ENCODE data around the gene SLC7A1.

SLC7A1 gene

DNA sequence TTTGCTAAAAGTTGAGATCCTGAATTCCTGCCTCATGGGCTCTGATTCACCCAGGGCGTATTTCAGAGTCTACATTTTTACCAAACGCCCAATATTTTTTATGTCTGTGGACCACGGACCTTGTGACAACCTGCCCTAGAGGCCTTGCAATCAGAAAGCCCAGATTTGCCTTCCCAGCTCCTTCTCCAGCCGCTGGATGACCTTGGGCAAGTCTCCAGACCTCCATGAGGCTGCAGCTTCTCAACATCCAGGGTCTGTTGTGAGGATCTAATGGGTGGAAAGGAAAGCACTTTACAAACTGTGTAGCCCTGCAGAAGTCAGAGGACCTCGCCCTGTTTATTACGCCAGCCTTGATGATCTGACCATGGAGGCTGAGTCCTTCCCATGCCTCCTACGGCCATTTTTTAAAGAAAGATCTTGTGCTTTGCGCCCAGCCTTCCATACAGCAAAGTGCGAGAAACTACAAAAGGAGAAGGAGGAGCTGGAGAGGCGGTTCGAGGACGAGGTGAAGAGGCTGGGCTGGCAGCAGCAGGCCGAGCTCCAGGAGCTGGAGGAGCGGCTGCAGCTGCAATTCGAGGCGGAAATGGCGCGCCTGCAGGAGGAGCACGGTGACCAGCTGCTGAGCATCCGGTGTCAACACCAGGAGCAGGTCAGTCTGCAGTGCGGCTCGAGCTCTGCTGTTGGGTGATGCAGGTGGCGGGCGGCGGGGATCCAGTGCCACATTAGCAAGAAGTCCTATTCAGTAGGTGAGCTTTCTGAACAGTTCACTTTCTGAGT is 115.6 kb downstream of the SLC7A1 start:
- H3K4me3 ChIP-seq (replicated peaks; ENCODE audit: low read depth, low read length), result no peak overlapping the region
- TF ChIP-seq, protein P1, sequence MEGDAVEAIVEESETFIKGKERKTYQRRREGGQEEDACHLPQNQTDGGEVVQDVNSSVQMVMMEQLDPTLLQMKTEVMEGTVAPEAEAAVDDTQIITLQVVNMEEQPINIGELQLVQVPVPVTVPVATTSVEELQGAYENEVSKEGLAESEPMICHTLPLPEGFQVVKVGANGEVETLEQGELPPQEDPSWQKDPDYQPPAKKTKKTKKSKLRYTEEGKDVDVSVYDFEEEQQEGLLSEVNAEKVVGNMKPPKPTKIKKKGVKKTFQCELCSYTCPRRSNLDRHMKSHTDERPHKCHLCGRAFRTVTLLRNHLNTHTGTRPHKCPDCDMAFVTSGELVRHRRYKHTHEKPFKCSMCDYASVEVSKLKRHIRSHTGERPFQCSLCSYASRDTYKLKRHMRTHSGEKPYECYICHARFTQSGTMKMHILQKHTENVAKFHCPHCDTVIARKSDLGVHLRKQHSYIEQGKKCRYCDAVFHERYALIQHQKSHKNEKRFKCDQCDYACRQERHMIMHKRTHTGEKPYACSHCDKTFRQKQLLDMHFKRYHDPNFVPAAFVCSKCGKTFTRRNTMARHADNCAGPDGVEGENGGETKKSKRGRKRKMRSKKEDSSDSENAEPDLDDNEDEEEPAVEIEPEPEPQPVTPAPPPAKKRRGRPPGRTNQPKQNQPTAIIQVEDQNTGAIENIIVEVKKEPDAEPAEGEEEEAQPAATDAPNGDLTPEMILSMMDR (IDR thresholded peaks at IDR 0.05; ENCODE audit: low read depth, low read length, missing control alignments), result no peak

DNA sequence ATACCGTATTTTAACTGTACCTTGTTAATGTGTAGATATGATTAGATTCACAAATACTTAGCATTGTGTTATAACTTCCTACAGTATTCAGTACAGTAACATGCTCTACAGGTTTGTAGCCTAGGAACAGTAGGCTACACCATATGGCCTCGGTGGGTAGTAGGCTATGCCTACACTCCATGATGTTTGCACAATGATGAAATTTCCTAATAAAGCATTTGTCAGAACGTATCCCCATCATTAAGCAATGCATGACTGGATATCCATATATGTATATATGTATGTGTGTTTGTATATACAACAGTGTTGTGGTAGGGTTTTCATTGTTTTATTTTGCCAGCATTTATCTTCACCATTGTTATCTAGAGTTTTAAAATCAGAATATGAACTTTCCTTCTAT is 119.4 kb downstream of the SLC7A1 start:
- DNase-seq (ENCODE audit: extremely low read depth, low read depth), result no peak
- no peak overlapping the region for H3K4me3 ChIP-seq (replicated peaks; ENCODE audit: low read depth, low read length)
- TF ChIP-seq, protein P1 (IDR thresholded peaks at IDR 0.05; ENCODE audit: low read depth, low read length, missing control alignments), result no peak

More for the DNA sequence above, 115.6 kb downstream of the SLC7A1 start:
- DNase-seq (ENCODE audit: extremely low read depth, low read depth), result no peak

DNA sequence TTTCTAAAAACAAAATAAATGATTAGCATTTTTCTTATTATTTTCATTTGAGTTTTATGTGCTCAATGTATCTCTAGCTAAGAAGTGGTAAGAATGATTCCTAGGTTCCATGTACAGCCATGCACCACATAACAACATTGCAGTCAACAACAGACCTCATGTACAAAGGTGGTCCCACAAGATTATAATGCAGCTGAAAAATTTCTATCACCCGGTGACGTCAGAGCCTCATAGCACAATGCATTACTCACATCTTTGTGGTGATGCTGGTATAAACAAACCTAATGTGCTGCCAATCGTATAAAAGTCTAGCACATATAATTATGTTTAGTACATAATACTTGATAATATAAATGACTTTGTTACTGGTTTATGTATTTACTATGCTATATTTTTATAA is 120.5 kb downstream of the SLC7A1 start:
- TF ChIP-seq, protein P1 (IDR thresholded peaks at IDR 0.05; ENCODE audit: low read depth, low read length, missing control alignments), result no peak
- no peak overlapping the region for H3K4me3 ChIP-seq (replicated peaks; ENCODE audit: low read depth, low read length)
- DNase-seq (ENCODE audit: extremely low read depth, low read depth), result peak; percentile 74

DNA sequence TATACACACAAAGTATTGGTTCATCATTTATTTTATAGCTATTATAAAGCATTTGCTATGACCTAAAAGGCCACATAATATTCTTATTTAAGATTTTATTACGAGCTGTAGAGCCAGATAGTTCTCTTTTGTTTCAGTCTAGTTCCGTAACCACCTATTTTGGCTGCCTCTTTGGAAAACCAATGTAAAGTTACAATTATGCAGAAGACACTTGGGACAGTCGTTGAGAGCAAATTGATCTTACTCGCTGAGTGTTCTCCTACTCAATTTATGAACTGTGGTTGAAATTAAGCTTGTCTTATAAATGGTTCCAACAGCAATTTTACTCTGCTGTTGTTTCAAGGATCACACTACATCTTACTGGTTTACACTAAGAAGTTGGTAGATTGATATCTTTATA is 122.3 kb downstream of the SLC7A1 start:
- no peak overlapping the region for H3K4me3 ChIP-seq (replicated peaks; ENCODE audit: low read depth, low read length)
- no peak for DNase-seq (ENCODE audit: extremely low read depth, low read depth)
- TF ChIP-seq, protein P1 (IDR thresholded peaks at IDR 0.05; ENCODE audit: low read depth, low read length, missing control alignments), result no peak

DNA sequence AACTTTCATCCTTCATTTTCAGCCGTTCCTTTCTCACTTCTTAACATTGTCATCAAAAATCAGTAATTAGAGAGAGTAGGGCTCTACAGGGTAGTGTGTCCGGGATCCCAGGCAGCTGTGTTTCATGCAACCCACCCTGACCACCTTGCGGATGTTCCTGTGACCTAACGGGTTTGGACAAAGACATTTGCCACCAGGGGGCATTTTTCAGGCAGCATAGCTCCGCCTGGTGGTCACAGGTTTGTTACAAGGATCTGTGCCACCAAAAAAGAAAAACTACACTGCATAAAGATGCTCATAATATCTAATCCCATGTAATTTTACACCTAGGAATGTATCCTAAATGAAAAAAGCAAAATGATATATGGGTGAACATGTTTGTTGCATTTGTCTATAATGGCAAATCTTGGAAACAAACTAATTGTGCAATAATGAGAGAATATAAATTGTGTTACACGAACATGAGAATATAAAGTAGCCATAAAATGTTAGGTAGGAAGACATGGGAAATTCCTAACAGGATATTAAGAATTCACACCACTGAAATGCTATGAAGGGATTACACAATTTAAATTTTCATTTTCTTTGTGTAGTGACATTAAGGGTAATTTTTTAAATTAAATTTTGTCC is 123.0 kb downstream of the SLC7A1 start:
- DNase-seq (ENCODE audit: extremely low read depth, low read depth), result peak; percentile 31
- TF ChIP-seq, protein P1 (IDR thresholded peaks at IDR 0.05; ENCODE audit: low read depth, low read length, missing control alignments), result peak; percentile 99

DNA sequence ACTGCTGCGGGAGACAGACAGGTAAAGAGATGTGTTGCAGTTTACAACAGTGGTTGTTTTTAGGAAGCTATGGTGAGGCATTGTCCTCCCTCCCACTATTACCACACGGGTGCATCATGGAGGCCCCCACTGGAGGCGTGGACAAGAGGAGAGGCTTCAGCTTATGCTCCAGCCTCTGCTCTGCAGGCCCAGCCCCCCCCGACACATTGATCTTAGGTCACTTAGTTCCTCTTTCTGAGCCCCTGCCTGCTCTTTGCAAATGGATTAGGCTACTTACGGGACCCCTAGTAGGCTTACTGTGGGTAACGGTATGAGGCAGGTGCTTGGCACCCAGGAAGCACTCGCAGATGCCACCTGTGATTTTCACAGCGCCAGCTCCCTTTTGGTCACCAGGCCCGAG is 123.9 kb downstream of the SLC7A1 start:
- H3K4me3 ChIP-seq (replicated peaks; ENCODE audit: low read depth, low read length), result no peak overlapping the region
- TF ChIP-seq, protein P1 (IDR thresholded peaks at IDR 0.05; ENCODE audit: low read depth, low read length, missing control alignments), result no peak
- DNase-seq (ENCODE audit: extremely low read depth, low read depth), result no peak

More for the DNA sequence above, 123.0 kb downstream of the SLC7A1 start:
- no peak overlapping the region for H3K4me3 ChIP-seq (replicated peaks; ENCODE audit: low read depth, low read length)
